HEK293T (cell line): ENCODE data around the gene CEACAM19.

Source experiments
- BHLHE40 ChIP-seq: fragments of 450-650 bp; IDR thresholded peaks from 2 replicates; pipeline ENCODE4 v1.6.1; 2016; ENCODE audit warnings: mild to moderate bottlenecking, moderate library complexity, borderline replicate concordance
- FOXM1 ChIP-seq: fragments of 450-650 bp; IDR thresholded peaks from 2 replicates; pipeline ENCODE4 v1.6.1; 2017; ENCODE audit warnings: mild to moderate bottlenecking, borderline replicate concordance
- LEF1 ChIP-seq: fragments of 450-650 bp; IDR thresholded peaks from 2 replicates; pipeline ENCODE4 v1.6.1; 2017; ENCODE audit warnings: mild to moderate bottlenecking, borderline replicate concordance
- NFRKB ChIP-seq: fragments of 450-650 bp; IDR thresholded peaks from 2 replicates; pipeline ENCODE4 v1.6.1; 2016; ENCODE audit warnings: mild to moderate bottlenecking, moderate library complexity
- ZNF384 ChIP-seq: fragments of 450-650 bp; IDR thresholded peaks from 2 replicates; pipeline ENCODE4 v1.6.1; 2016

DNA sequence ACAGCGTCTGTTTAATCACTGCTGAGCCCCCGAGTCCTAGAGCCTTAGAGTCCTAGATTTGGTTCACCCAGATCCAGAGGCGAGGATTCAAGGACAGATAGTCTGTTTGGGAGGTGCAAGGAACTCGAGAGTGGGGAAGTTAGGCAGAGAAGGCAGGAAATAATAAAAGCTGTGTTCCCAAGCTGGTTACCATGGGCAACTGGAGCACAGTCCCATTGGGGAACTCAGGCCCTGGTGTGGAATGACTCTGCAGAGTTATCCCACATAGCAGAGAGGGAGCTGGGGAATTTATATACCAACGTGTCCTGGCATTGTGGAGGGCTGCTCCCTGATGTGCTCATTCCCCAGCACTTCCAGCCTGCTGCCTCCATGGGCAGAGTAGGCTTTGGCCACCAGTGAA, 48.2 kb upstream of the CEACAM19 start:
- TF ChIP-seq FOXM1: no peak
- no peak for TF ChIP-seq NFRKB
- TF ChIP-seq ZNF384: no peak
- TF ChIP-seq LEF1: no peak
- no peak for TF ChIP-seq BHLHE40
